Fibroblast of lung (primary cell): ENCODE measurements around the gene ZNF804A. TPM values are rescaled to one million over a fixed set of nuclear protein-coding genes. Genes with fewer than 3 reads are reported as not detected.

Experiments used
- DNase-seq, 2 donors: peaks; one replicate each; pipeline versions ENCODE4 v3.0.0 to v3.0.0-alpha.2; 2010; ENCODE audit warnings: low read depth in 2 of 2
- H2AFZ ChIP-seq: 2 replicates; pipeline ENCODE4 v1.5.1; 2012; ENCODE audit warnings: low read length, control low read depth, inconsistent platforms
- H3K27ac ChIP-seq: 2 replicates; pipeline ENCODE4 v1.5.1; 2011; ENCODE audit warnings: low read length, control low read depth; ENCODE audit not compliant: insufficient read depth
- H3K27me3 ChIP-seq: 2 replicates; pipeline ENCODE4 v1.5.1; 2011; ENCODE audit warnings: mild to moderate bottlenecking, low read length; ENCODE audit not compliant: control insufficient read depth, insufficient read depth
- H3K36me3 ChIP-seq: 2 replicates; pipeline ENCODE4 v1.5.1; 2011; ENCODE audit warnings: low read length; ENCODE audit not compliant: control insufficient read depth, insufficient read depth
- H3K4me1 ChIP-seq: 2 replicates; pipeline ENCODE4 v1.5.1; 2011; ENCODE audit warnings: low read length; ENCODE audit not compliant: control insufficient read depth, insufficient read depth; ENCODE audit errors: extremely low read depth
- H3K4me2 ChIP-seq: 2 replicates; pipeline ENCODE4 v1.5.1; 2011; ENCODE audit warnings: low read length, control low read depth; ENCODE audit not compliant: insufficient read depth; ENCODE audit errors: extremely low read depth
- H3K4me3 ChIP-seq, 4 experiments: fragments of 200-600 bp in 1 of 4; sonication (generic) in 1 of 4; replicated peaks in 1 of 4; 2 replicates each; pipeline ENCODE4 v1.5.1; 2011 to 2016; ENCODE audit warnings: low read length in 4 of 4, low read depth in 3 of 4, mild to moderate bottlenecking in 3 of 4, control low read depth in 2 of 4, inconsistent platforms in 1 of 4, mixed read lengths in 1 of 4; ENCODE audit not compliant: insufficient read depth in 1 of 4; ENCODE audit errors: control extremely low read depth in 1 of 4
- H3K79me2 ChIP-seq: 2 replicates; pipeline ENCODE4 v1.5.1; 2012; ENCODE audit warnings: mild to moderate bottlenecking, low read length, inconsistent platforms; ENCODE audit not compliant: control insufficient read depth, insufficient read depth
- H3K9ac ChIP-seq: 2 replicates; pipeline ENCODE4 v1.5.1; 2011; ENCODE audit warnings: mild to moderate bottlenecking, low read length, control low read depth; ENCODE audit not compliant: insufficient read depth
- H3K9me3 ChIP-seq: 2 replicates; pipeline ENCODE4 v1.5.1; 2012; ENCODE audit warnings: low read depth, low read length; ENCODE audit not compliant: control insufficient read depth, insufficient read depth
- H4K20me1 ChIP-seq: 2 replicates; pipeline ENCODE4 v1.5.1; 2011; ENCODE audit warnings: low read length; ENCODE audit not compliant: control insufficient read depth, insufficient read depth; ENCODE audit errors: extremely low read depth
- CTCF ChIP-seq, 2 donors: IDR thresholded peaks in 1 of 2; conservative IDR thresholded peaks in 1 of 2; 1 replicate in 1 of 2; 2 replicates in 1 of 2; pipeline ENCODE4 v1.5.1; 2011 to 2012; ENCODE audit warnings: low read length in 2 of 2, control low read depth in 1 of 2, inconsistent platforms in 1 of 2, low read depth in 1 of 2, mild to moderate bottlenecking in 1 of 2
- EZH2 ChIP-seq: IDR thresholded peaks from 2 replicates; pipeline ENCODE4 v1.5.1; 2012; ENCODE audit warnings: low read length, control low read depth, mild to moderate bottlenecking; ENCODE audit errors: missing control alignments
- polyA plus RNA-seq, 2 donors: library from polyadenylated mRNA; depleted of rRNA in 1 of 2; stranded (reverse) in 1 of 2; unstranded in 1 of 2; fragments of >200 nt; gene quantifications; 2 replicates each; pipeline ENCODE4 v1.2.1, GENCODE V29; 2011 to 2012; ENCODE audit warnings: missing spikeins in 1 of 2
- total RNA-seq: library from RNA; depleted of rRNA; stranded (reverse); fragments of >200 nt; gene quantifications from 2 replicates; pipeline ENCODE4 v1.2.1, GENCODE V29; 2014

The ZNF804A gene
- total and polyA plus RNA-seq, 2 donors (not counting 1 experiment from before 2014, with no cell fraction given): 3.0 to 6.9 TPM

- no peak for DNase-seq
- H3K4me3 ChIP-seq: no peak overlapping the region
- no peak overlapping the region for H3K9ac ChIP-seq
- no peaks in the 10 kb centered on the region for H3K79me2 ChIP-seq
- no peaks in the 10 kb centered on the region for H3K27me3 ChIP-seq
- H3K36me3 ChIP-seq: no peaks in the 10 kb centered on the region
- no peaks in the 10 kb centered on the region for H4K20me1 ChIP-seq
- H3K27ac ChIP-seq: no peak overlapping the region
- H3K4me1 ChIP-seq: no peaks in the 10 kb centered on the region
- TF ChIP-seq EZH2: no peak
- no peak for TF ChIP-seq CTCF (conservative IDR thresholded peaks at IDR 0.05 in 1 of 2, IDR thresholded peaks at IDR 0.05 in 1 of 2; ENCODE audit: low read depth in 1 of 2, low read length in 2 of 2)
- H2AFZ ChIP-seq: no peak overlapping the region
- H3K4me2 ChIP-seq: no peak overlapping the region
- no peaks in the 10 kb centered on the region for H3K9me3 ChIP-seq
Measured at GRCh38 chr2:184577743-184578142, 20.6 kb upstream of the ZNF804A start.

- H3K9me3 ChIP-seq: no peaks in the 10 kb centered on the region
- H2AFZ ChIP-seq: no peak overlapping the region
- no peaks in the 10 kb centered on the region for H3K27me3 ChIP-seq
- H3K4me2 ChIP-seq: no peak overlapping the region
- H3K4me1 ChIP-seq: no peaks in the 10 kb centered on the region
- DNase-seq: no peak
- no peaks in the 10 kb centered on the region for H4K20me1 ChIP-seq
- TF ChIP-seq CTCF (conservative IDR thresholded peaks at IDR 0.05 in 1 of 2, IDR thresholded peaks at IDR 0.05 in 1 of 2; ENCODE audit: low read depth in 1 of 2, low read length in 2 of 2) (no peak), EZH2 (no peak)
- no peaks in the 10 kb centered on the region for H3K79me2 ChIP-seq
- H3K9ac ChIP-seq: no peak overlapping the region
- no peak overlapping the region for H3K27ac ChIP-seq
- H3K36me3 ChIP-seq: no peaks in the 10 kb centered on the region
- no peak overlapping the region for H3K4me3 ChIP-seq
Measured at GRCh38 chr2:184579226-184579625, 19.1 kb upstream of the ZNF804A start.

- no peak overlapping the region for H3K4me2 ChIP-seq
- H2AFZ ChIP-seq: no peak overlapping the region
- DNase-seq: no peak
- H3K27me3 ChIP-seq: no peaks in the 10 kb centered on the region
- no peaks in the 10 kb centered on the region for H3K79me2 ChIP-seq
- no peaks in the 10 kb centered on the region for H4K20me1 ChIP-seq
- H3K9me3 ChIP-seq: no peaks in the 10 kb centered on the region
- TF ChIP-seq EZH2: no peak
- no peak for TF ChIP-seq CTCF (conservative IDR thresholded peaks at IDR 0.05 in 1 of 2, IDR thresholded peaks at IDR 0.05 in 1 of 2; ENCODE audit: low read depth in 1 of 2, low read length in 2 of 2)
- no peaks in the 10 kb centered on the region for H3K36me3 ChIP-seq
- H3K27ac ChIP-seq: no peak overlapping the region
- no peaks in the 10 kb centered on the region for H3K4me1 ChIP-seq
- H3K9ac ChIP-seq: no peak overlapping the region
- H3K4me3 ChIP-seq: no peak overlapping the region
Measured at GRCh38 chr2:184581391-184581790, 16.9 kb upstream of the ZNF804A start.
